Endothelial cell of umbilical vein (primary cell): ENCODE data around the gene OR13J1. TPM values are rescaled to one million over a fixed set of nuclear protein-coding genes. Genes with fewer than 3 reads are reported as not detected.

Experiments
- BruUV-seq: library from RNA; stranded (reverse); fragments of 400-500 nt; replicated peaks from 2 replicates; lab custom pipeline; 2021; lab: Mats Ljungman, UMichigan
- CTCF ChIA-PET: fragments of 300-600, 350-600 bp; sonication (Branson Sonifier 250); formaldehyde crosslinking; loops from one replicate; lab custom pipeline; 2021; ENCODE audit warnings: antibody characterized with exemption, inconsistent platforms; lab: Charles Lee
- POLR2A ChIA-PET: fragments of 300-600, 350-600 bp; sonication (Branson Sonifier 250); formaldehyde crosslinking; loops from one replicate; lab custom pipeline; 2021; ENCODE audit warnings: antibody characterized with exemption, inconsistent platforms; lab: Charles Lee
- DNase-seq: peaks from one replicate; pipeline ENCODE4 v3.0.0-alpha.2; 2011; ENCODE audit warnings: low read depth, low spot score
- FAIRE-seq: peaks from 2 replicates; lab custom pipeline; 2011; peaks lifted over from hg19 to GRCh38; lab: Jason Lieb, UNC
- H2AFZ ChIP-seq: 2 replicates; pipeline ENCODE4 v1.6.0; 2012; ENCODE audit warnings: low read depth, low read length, control low read depth, inconsistent platforms
- H3K27ac ChIP-seq: 2 replicates; pipeline ENCODE4 v1.5.1; 2011; ENCODE audit warnings: low read depth, mild to moderate bottlenecking, control low read depth, low read length, moderate library complexity; ENCODE audit not compliant: insufficient read depth
- H3K27me3 ChIP-seq, 2 experiments: 2 replicates each; pipeline versions ENCODE4 v1.6.0 to v1.6.1; 2011; ENCODE audit warnings: low read length in 2 of 2, mixed read lengths in 1 of 2; ENCODE audit not compliant: control insufficient read depth in 2 of 2, insufficient read depth in 2 of 2
- H3K36me3 ChIP-seq, 2 experiments: 2 replicates in 1 of 2; 3 replicates in 1 of 2; pipeline ENCODE4 v1.5.1; 2011; ENCODE audit warnings: low read length in 2 of 2, mild to moderate bottlenecking in 1 of 2, moderate library complexity in 1 of 2; ENCODE audit not compliant: control insufficient read depth in 2 of 2, insufficient read depth in 2 of 2; ENCODE audit errors: extremely low read depth in 1 of 2
- H3K4me1 ChIP-seq: 3 replicates; pipeline ENCODE4 v1.5.1; 2011; ENCODE audit warnings: mild to moderate bottlenecking, low read length; ENCODE audit not compliant: control insufficient read depth, insufficient read depth; ENCODE audit errors: extremely low read depth
- H3K4me2 ChIP-seq: 2 replicates; pipeline ENCODE4 v1.6.1; 2011; ENCODE audit warnings: low read length, control low read depth, mixed read lengths; ENCODE audit not compliant: insufficient read depth
- H3K4me3 ChIP-seq, 3 experiments: fragments of 200-600 bp in 1 of 3; sonication (generic), shearing (Covaris generic) in 1 of 3; replicated peaks in 1 of 3; 2 replicates each; pipeline ENCODE4 v1.5.1; 2011 to 2016; ENCODE audit warnings: control low read depth in 3 of 3, low read length in 3 of 3, mild to moderate bottlenecking in 2 of 3, inconsistent platforms in 1 of 3, low read depth in 1 of 3, moderate library complexity in 1 of 3; ENCODE audit not compliant: insufficient read depth in 1 of 3
- H3K79me2 ChIP-seq: 2 replicates; pipeline ENCODE4 v1.6.0; 2012; ENCODE audit warnings: low read length, inconsistent platforms; ENCODE audit not compliant: control insufficient read depth, insufficient read depth
- H3K9ac ChIP-seq: replicated peaks from 2 replicates; pipeline ENCODE3; 2011; ENCODE audit warnings: low read length, control low read depth; ENCODE audit not compliant: insufficient read depth; ENCODE audit errors: extremely low read depth
- H3K9me1 ChIP-seq: replicated peaks from 3 replicates; pipeline ENCODE4 v1.6.0; 2011; ENCODE audit warnings: mild to moderate bottlenecking, low read length; ENCODE audit not compliant: control insufficient read depth, insufficient read depth; ENCODE audit errors: extremely low read depth
- H3K9me3 ChIP-seq: replicated peaks from 2 replicates; pipeline ENCODE4 v1.5.1; 2012; ENCODE audit warnings: low read length, inconsistent platforms; ENCODE audit not compliant: control insufficient read depth, insufficient read depth
- H4K20me1 ChIP-seq: replicated peaks from 2 replicates; pipeline ENCODE3; 2011; ENCODE audit warnings: mild to moderate bottlenecking, low read length; ENCODE audit not compliant: control insufficient read depth, insufficient read depth; ENCODE audit errors: extremely low read depth
- JUN ChIP-seq: IDR thresholded peaks from 2 replicates; pipeline ENCODE4 v1.6.1; 2011; ENCODE audit warnings: borderline replicate concordance, low read depth; ENCODE audit not compliant: insufficient read length, insufficient read depth
- MYC ChIP-seq: IDR thresholded peaks from one replicate; pipeline ENCODE4 v1.6.1; 2011; ENCODE audit warnings: mild to moderate bottlenecking, low read depth, low read length
- dilution Hi-C: fragments of 300-500 bp; cut with MboI; formaldehyde crosslinking; loops from one replicate; pipeline ENCODE4 v1.15.0; 2019; ENCODE audit warnings: low sequenced_read_pairs; ENCODE audit not compliant: extremely low pct_ligation_motif_present
- intact Hi-C: fragments of 100-400 bp; cut with micrococcal nuclease; formaldehyde crosslinking; loops from one replicate; pipeline ENCODE4 v1.10.0; 2022
- polyA plus RNA-seq, 4 experiments: library from polyadenylated mRNA; depleted of rRNA in 3 of 4; stranded (reverse) in 3 of 4; unstranded in 1 of 4; fragments of >200 nt; gene quantifications; 2 replicates each; pipeline versions ENCODE4 v1.2.1 to v1.2.3, GENCODE V29; 2011 to 2012; ENCODE audit warnings: missing spikeins in 1 of 4
- total RNA-seq: library from RNA; stranded (reverse); gene quantifications from 2 replicates; pipeline ENCODE4 v1.2.3, GENCODE V29; 2021
- TF ChIP-seq, protein P1 (sequence below), 2 donors: IDR thresholded peaks; 1 replicate in 1 of 2; 2 replicates in 1 of 2; pipeline ENCODE4 v1.5.1; 2011; ENCODE audit warnings: low read length in 2 of 2, mild to moderate bottlenecking in 2 of 2, moderate library complexity in 2 of 2, control low read depth in 1 of 2, inconsistent platforms in 1 of 2, low read depth in 1 of 2; ENCODE audit not compliant: insufficient read depth in 1 of 2; ENCODE audit errors: extremely low read depth in 1 of 2
- TF ChIP-seq, protein P2 (sequence below): IDR thresholded peaks from 2 replicates; pipeline ENCODE4 v1.6.1; 2011; ENCODE audit not compliant: insufficient read depth, insufficient read length

Gene OR13J1
- total and polyA plus RNA-seq, 2 donors (not counting 3 experiments of a cell fraction or from before 2014, with no cell fraction given) = not detected

DNA sequence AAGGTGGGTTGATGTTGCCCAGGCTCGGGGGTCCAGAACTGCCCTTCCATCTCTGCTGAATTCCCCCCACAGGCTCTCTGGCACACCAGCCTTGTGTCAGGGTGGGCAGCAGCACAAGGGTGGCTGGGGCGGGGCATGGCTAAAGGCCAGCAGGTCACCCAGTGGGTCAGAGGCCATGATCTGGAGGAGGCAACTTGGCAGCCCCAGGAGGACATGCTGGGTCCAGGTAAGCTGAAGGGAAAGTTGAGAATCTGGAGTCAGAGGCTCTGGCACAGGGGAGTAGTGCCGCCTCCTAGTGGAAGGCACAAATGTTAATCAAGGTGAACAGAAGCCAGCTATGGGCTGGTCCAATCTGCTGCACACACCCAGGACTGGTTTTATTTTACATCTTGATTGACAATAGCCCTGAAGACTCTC is 35.0 kb downstream of the OR13J1 start:
- TF ChIP-seq JUN (no peak), MYC (no peak)
- TF ChIP-seq, protein P1, sequence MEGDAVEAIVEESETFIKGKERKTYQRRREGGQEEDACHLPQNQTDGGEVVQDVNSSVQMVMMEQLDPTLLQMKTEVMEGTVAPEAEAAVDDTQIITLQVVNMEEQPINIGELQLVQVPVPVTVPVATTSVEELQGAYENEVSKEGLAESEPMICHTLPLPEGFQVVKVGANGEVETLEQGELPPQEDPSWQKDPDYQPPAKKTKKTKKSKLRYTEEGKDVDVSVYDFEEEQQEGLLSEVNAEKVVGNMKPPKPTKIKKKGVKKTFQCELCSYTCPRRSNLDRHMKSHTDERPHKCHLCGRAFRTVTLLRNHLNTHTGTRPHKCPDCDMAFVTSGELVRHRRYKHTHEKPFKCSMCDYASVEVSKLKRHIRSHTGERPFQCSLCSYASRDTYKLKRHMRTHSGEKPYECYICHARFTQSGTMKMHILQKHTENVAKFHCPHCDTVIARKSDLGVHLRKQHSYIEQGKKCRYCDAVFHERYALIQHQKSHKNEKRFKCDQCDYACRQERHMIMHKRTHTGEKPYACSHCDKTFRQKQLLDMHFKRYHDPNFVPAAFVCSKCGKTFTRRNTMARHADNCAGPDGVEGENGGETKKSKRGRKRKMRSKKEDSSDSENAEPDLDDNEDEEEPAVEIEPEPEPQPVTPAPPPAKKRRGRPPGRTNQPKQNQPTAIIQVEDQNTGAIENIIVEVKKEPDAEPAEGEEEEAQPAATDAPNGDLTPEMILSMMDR (IDR thresholded peaks at IDR 0.05; ENCODE audit: extremely low read depth in 1 of 2, insufficient read depth in 1 of 2, low read depth in 1 of 2, low read length in 2 of 2) = peak; percentile 24 to 27
- TF ChIP-seq, protein P2, sequence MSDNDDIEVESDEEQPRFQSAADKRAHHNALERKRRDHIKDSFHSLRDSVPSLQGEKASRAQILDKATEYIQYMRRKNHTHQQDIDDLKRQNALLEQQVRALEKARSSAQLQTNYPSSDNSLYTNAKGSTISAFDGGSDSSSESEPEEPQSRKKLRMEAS = no peak
- Histone ChIP-seq H3K36me3 (no peaks in the 10 kb centered on the region), H3K4me3 (no peak overlapping the region), H3K9ac (no peak overlapping the region), H2AFZ (no peak overlapping the region), H3K9me1 (no peaks in the 10 kb centered on the region), H3K27ac (no peak overlapping the region), H3K4me2 (no peak overlapping the region), H3K27me3 (peaks cover 0 to 12% of the 10 kb centered on the region in 2 experiments), H3K9me3 (no peaks in the 10 kb centered on the region), H3K79me2 (no peaks in the 10 kb centered on the region), H3K4me1 (no peaks in the 10 kb centered on the region), H4K20me1 (no peaks in the 10 kb centered on the region)
- dilution Hi-C loops (no loop called here), intact Hi-C loops (no loop called here)
- no peak for DNase-seq
- ChIA-PET CTCF (interaction anchor here (0.8 to 3.2 kb wide), 17 partner anchors 9 to 177 kb away, joined by 3 to 27 read pairs (median 4); partner anchors contain the start of genes CCDC107, HINT2 and RMRP), POLR2A (interaction anchor here (0.6 kb wide), 1 partner anchor 14 kb away, joined by 7 read pairs; no protein-coding TSS in a partner anchor)
- BruUV-seq = no TSS peak
- FAIRE-seq = peak; percentile 72
